ENCODE results near the gene ZNF117.
"Not testable (repeated sequence)": the region's sequence is repeated elsewhere in the genome, so short reads cannot be mapped to it uniquely, and the experiment has no call there.

The ZNF117 gene

DNA sequence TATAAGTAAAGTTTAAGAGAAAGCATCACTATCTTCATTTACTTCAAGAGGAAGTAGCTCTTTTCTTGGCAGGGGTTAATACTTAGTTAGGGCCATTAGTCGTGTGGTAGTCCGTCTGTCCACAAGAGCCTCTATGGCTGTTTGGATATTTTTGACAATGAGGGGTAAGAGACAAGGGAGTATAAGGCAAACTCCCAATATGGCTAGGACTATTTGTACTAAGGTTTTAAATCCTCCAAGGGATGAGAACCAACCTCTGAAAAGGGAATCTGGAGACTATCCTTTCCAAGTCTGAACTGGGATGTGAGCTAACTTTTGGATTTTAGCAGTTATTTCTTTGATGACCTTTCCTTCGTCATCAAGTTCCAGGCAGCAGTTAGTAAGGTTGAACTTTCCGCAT is at the start of gene ZNF117:
Gene ZNF117 (minus strand): TSS at position 101 of the 400 bp plus-strand sequence.
- Histone ChIP-seq H3K27me3 (ENCODE audit: control insufficient read depth, low read length) (no peaks in the 10 kb centered on the region), H4K20me1 (ENCODE audit: control insufficient read depth, insufficient read depth, low read depth, low read length) (no peaks in the 10 kb centered on the region), H3K4me1 (ENCODE audit: control insufficient read depth, low read length) (peaks cover 6% of the 10 kb centered on the region), H3K4me2 (ENCODE audit: low read length) (no peak within 1 kb of the TSS), H3K36me3 (ENCODE audit: control insufficient read depth, low read length) (peaks cover 66% of the 10 kb centered on the region), H3K9me2 (replicated peaks; ENCODE audit: control insufficient read depth, low read length) (no peaks in the 10 kb centered on the region), H3K4me3 (ENCODE audit: low read length) (no peak within 1 kb of the TSS), H3K9me3 (ENCODE audit: control insufficient read depth, insufficient read depth, low read length) (peaks cover 38% of the 10 kb centered on the region; the same call in 1 of the 2 replicates), H3K79me2 (ENCODE audit: control insufficient read depth, low read length) (no peaks in the 10 kb centered on the region), H3K27ac (ENCODE audit: low read depth, low read length) (no peak within 1 kb of the TSS), H3F3A (ENCODE audit: control insufficient read depth, insufficient read depth) (no peaks in the 10 kb centered on the region)
- no peak for TF ChIP-seq EZH2phosphoT487 (IDR thresholded peaks at IDR 0.05; ENCODE audit: borderline replicate concordance, low read length)
- TF ChIP-seq, protein P1, sequence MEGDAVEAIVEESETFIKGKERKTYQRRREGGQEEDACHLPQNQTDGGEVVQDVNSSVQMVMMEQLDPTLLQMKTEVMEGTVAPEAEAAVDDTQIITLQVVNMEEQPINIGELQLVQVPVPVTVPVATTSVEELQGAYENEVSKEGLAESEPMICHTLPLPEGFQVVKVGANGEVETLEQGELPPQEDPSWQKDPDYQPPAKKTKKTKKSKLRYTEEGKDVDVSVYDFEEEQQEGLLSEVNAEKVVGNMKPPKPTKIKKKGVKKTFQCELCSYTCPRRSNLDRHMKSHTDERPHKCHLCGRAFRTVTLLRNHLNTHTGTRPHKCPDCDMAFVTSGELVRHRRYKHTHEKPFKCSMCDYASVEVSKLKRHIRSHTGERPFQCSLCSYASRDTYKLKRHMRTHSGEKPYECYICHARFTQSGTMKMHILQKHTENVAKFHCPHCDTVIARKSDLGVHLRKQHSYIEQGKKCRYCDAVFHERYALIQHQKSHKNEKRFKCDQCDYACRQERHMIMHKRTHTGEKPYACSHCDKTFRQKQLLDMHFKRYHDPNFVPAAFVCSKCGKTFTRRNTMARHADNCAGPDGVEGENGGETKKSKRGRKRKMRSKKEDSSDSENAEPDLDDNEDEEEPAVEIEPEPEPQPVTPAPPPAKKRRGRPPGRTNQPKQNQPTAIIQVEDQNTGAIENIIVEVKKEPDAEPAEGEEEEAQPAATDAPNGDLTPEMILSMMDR (IDR thresholded peaks at IDR 0.05; ENCODE audit: low read depth, low read length, poor library complexity, severe bottlenecking): no peak

DNA sequence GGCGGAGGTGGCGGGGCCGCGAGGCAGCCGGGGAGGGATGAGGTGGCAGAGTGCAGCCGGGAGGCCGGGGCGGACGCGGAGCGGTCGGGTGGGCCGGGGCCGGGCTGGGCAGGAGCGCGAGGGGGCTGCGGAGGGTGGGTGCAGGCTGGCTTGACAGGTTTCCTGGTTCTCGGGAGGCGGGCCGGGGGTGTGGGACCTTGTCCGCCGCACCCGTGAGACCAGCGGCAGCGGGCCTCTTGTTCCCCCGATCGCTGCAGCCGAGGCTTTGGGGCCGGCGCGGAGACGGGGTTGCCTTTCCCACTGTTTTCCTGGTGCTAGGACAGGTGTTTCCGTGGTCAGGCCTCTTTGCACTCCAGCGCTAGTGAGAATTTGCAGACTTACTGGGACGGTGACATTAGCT is 47.9 kb upstream of the ZNF117 start:
- Histone ChIP-seq H3K4me2 (ENCODE audit: low read length) (peak overlapping the region; percentile 72), H3K4me3 (ENCODE audit: low read length) (peak overlapping the region; percentile 87), H3K27ac (ENCODE audit: low read depth, low read length) (peak overlapping the region; percentile 20; the same call in 1 of the 2 replicates), H3K4me1 (ENCODE audit: control insufficient read depth, low read length) (peaks cover 24% of the 10 kb centered on the region), H3K79me2 (ENCODE audit: control insufficient read depth, low read length) (peaks cover 43% of the 10 kb centered on the region)
- not testable (repeated sequence) for H3K9me2 ChIP-seq (replicated peaks; ENCODE audit: control insufficient read depth, low read length); H3K27me3 ChIP-seq (ENCODE audit: control insufficient read depth, low read length); H4K20me1 ChIP-seq (ENCODE audit: control insufficient read depth, insufficient read depth, low read depth, low read length); H3K36me3 ChIP-seq (ENCODE audit: control insufficient read depth, low read length); H3F3A ChIP-seq (ENCODE audit: control insufficient read depth, insufficient read depth); H3K9me3 ChIP-seq (ENCODE audit: control insufficient read depth, insufficient read depth, low read length)

DNA sequence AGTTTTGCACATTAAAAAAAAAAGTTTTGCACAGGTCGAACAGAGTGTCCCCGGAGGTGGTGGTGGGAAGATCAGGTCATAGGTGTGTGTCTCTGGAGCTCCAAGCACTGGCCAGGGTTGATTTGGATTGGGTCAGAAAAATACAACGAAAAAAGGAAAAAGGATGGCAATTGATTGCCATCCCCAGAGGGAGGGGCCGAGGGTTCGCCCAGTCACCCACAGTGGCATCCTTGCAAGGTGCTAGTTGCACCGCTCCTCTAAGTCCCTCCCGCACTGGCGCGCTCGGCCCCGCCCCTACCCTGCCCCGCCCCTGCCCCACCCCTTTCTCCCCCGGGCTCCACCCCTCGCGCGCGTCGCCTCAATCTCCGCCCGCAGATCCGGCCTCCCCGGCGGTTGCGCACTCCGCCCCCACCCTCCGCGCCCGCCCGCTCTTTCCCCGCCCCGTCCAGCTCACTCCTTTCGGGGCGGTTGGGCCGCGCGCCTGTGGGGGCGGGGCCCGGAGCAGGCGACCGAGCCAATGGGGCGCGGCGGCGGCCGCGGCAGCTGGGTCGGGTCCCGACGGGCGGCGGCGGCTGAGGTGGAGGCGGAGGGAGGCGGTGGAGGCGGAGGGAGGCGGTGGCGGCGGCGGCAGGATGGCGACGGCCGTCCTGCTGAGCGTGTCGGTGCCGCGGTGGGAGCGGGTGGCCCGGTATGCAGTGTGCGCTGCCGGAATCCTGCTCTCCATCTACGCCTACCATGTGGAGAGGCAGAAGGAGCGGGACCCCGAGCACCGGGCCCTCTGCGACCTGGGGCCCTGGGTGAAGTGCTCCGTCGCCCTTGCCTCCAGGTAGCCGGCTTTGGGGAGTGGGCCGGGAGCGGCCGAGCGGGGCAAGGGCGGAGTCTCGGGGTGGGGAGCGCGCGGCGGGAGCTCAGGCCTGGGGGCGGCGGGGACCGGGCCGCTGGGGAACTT is 47.2 kb upstream of the ZNF117 start:
- Histone ChIP-seq H3K9me2 (replicated peaks; ENCODE audit: control insufficient read depth, low read length) (no peaks in the 10 kb centered on the region), H4K20me1 (ENCODE audit: control insufficient read depth, insufficient read depth, low read depth, low read length) (no peaks in the 10 kb centered on the region), H3K27me3 (ENCODE audit: control insufficient read depth, low read length) (no peaks in the 10 kb centered on the region), H3K36me3 (ENCODE audit: control insufficient read depth, low read length) (peaks cover 6% of the 10 kb centered on the region), H3K4me3 (ENCODE audit: low read length) (peak overlapping the region; percentile 87), H3F3A (ENCODE audit: control insufficient read depth, insufficient read depth) (no peaks in the 10 kb centered on the region), H3K27ac (ENCODE audit: low read depth, low read length) (peak overlapping the region; percentile 60), H3K4me2 (ENCODE audit: low read length) (peak overlapping the region; percentile 74), H3K79me2 (ENCODE audit: control insufficient read depth, low read length) (peaks cover 43% of the 10 kb centered on the region), H3K9me3 (ENCODE audit: control insufficient read depth, insufficient read depth, low read length) (no peaks in the 10 kb centered on the region), H3K4me1 (ENCODE audit: control insufficient read depth, low read length) (peaks cover 24% of the 10 kb centered on the region)
- TF ChIP-seq EZH2phosphoT487 (IDR thresholded peaks at IDR 0.05; ENCODE audit: borderline replicate concordance, low read length): no peak
- TF ChIP-seq, protein P1 (IDR thresholded peaks at IDR 0.05; ENCODE audit: low read depth, low read length, poor library complexity, severe bottlenecking): peak; percentile 26

DNA sequence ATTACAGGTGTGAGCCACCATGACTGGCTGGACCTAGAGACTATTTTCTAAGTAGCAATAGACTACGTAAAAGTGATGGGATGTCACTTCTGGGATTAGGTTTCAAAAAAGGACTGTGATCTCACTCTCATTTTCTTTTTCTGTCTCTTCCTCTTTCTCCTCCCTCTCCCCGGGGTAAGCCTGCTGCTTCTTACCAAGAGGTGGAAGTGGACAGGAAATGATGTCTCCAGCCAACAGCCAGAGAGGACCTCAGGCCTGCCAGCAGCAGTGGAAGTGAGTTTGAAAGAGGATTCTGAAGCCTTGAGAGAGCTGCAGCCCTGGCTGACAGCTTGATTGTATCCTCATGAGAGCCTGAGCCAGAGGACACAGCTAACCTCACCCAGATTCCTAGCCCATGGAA is 45.7 kb upstream of the ZNF117 start:
- H4K20me1 ChIP-seq (ENCODE audit: control insufficient read depth, insufficient read depth, low read depth, low read length); H3K9me3 ChIP-seq (ENCODE audit: control insufficient read depth, insufficient read depth, low read length); H3K27me3 ChIP-seq (ENCODE audit: control insufficient read depth, low read length); H3K27ac ChIP-seq (ENCODE audit: low read depth, low read length); H3K9me2 ChIP-seq (replicated peaks; ENCODE audit: control insufficient read depth, low read length); H3K4me3 ChIP-seq (ENCODE audit: low read length); H3F3A ChIP-seq (ENCODE audit: control insufficient read depth, insufficient read depth); H3K36me3 ChIP-seq (ENCODE audit: control insufficient read depth, low read length): not testable (repeated sequence)
- peaks cover 31% of the 10 kb centered on the region for H3K79me2 ChIP-seq (ENCODE audit: control insufficient read depth, low read length)
- H3K4me2 ChIP-seq (ENCODE audit: low read length): peak overlapping the region; percentile 27
- peaks cover 24% of the 10 kb centered on the region for H3K4me1 ChIP-seq (ENCODE audit: control insufficient read depth, low read length)

DNA sequence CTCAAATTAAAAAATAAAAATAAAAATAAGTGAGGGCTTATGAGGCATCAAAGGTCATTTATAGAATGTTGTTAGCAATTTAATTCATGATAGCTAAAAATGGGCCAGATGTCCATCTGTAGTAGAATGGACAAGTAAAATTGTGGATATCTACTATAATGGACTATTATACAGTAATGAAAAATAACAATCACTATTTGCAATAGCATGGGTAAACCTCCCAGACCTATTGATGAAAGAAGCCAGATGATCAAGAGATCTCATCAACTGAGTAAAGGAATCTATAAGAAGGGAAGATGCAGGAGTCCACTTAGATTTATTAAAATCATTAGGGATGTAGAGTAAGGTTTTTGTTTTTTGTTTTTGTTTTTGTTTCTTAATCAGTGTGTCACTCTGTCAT is 44.6 kb upstream of the ZNF117 start:
- H3F3A ChIP-seq (ENCODE audit: control insufficient read depth, insufficient read depth); H3K9me2 ChIP-seq (replicated peaks; ENCODE audit: control insufficient read depth, low read length); H3K27me3 ChIP-seq (ENCODE audit: control insufficient read depth, low read length); H3K9me3 ChIP-seq (ENCODE audit: control insufficient read depth, insufficient read depth, low read length); H3K4me2 ChIP-seq (ENCODE audit: low read length); H3K27ac ChIP-seq (ENCODE audit: low read depth, low read length); H3K4me3 ChIP-seq (ENCODE audit: low read length); H3K36me3 ChIP-seq (ENCODE audit: control insufficient read depth, low read length); H4K20me1 ChIP-seq (ENCODE audit: control insufficient read depth, insufficient read depth, low read depth, low read length): not testable (repeated sequence)
- Histone ChIP-seq H3K4me1 (ENCODE audit: control insufficient read depth, low read length) (peaks cover 24% of the 10 kb centered on the region), H3K79me2 (ENCODE audit: control insufficient read depth, low read length) (peaks cover 21% of the 10 kb centered on the region)

DNA sequence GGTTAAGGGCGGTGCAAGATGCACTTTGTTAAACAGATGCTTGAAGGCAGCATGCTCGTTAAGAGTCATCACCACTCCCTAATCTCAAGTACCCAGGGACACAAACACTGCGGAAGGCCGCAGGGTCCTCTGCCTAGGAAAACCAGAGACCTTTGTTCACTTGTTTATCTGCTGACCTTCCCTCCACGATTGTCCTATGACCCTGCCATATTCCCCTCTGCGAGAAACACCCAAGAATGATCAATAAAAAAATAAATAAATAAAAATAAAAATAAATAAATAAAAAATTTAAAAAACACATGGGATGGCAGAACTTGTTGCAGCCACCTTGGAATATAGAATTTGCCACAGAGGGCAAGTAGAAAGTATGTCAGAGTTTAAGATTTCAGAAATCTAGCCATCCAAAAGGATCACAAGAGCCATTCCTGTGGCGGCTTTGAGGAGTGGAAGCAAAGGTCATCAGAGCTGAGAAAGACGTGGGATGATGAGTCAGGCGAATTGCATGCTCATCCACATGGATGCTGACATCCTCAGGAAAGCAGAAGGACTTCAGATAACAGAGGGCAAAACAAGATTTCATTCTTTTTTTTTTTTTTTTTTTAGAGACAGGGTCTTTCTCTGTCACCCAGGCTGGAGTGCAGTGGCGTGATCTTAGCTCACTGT is 43.4 kb upstream of the ZNF117 start:
- H3K79me2 ChIP-seq (ENCODE audit: control insufficient read depth, low read length); H3K36me3 ChIP-seq (ENCODE audit: control insufficient read depth, low read length); H3F3A ChIP-seq (ENCODE audit: control insufficient read depth, insufficient read depth); H4K20me1 ChIP-seq (ENCODE audit: control insufficient read depth, insufficient read depth, low read depth, low read length); H3K4me3 ChIP-seq (ENCODE audit: low read length); H3K9me2 ChIP-seq (replicated peaks; ENCODE audit: control insufficient read depth, low read length); H3K9me3 ChIP-seq (ENCODE audit: control insufficient read depth, insufficient read depth, low read length); H3K4me2 ChIP-seq (ENCODE audit: low read length); H3K27me3 ChIP-seq (ENCODE audit: control insufficient read depth, low read length); H3K27ac ChIP-seq (ENCODE audit: low read depth, low read length): not testable (repeated sequence)
- peaks cover 15% of the 10 kb centered on the region for H3K4me1 ChIP-seq (ENCODE audit: control insufficient read depth, low read length)

Measured in DOHH2 (cell line).